Activated CD4-positive, alpha-beta T cell treated with anti-CD3 and anti-CD28 coated beads, Interleukin-2, amount 50 U/mL, for 24 hours (primary cell): Measurements from ENCODE around the gene DUSP8.
A peak's percentile ranks its signal among the peaks of the same experiment; 100 is the strongest.
"Not testable (repeated sequence)": the region's sequence is repeated elsewhere in the genome, so short reads cannot be mapped to it uniquely, and the experiment has no call there.

Experiments used
- DNase-seq, 2 donors: peaks; one replicate each; pipeline ENCODE4 v3.0.0-alpha.2; 2020; ENCODE audit warnings: low read depth in 1 of 2, low spot score in 1 of 2

The DUSP8 gene

GRCh38 chr11:1516273-1517067 lies 55.6 kb downstream of the DUSP8 start:
- no peak for DNase-seq

GRCh38 chr11:1515082-1516060 lies 56.7 kb downstream of the DUSP8 start:
- DNase-seq: peak; percentile 60 to 71

- no peak for DNase-seq
These were observed 57.6 kb downstream of the DUSP8 start for GRCh38 chr11:1514336-1515061.

GRCh38 chr11:1513326-1514296 lies 58.5 kb downstream of the DUSP8 start:
- DNase-seq: no peak

- not testable (repeated sequence) for DNase-seq
These were observed 59.4 kb downstream of the DUSP8 start for GRCh38 chr11:1512531-1513258.

GRCh38 chr11:1511937-1512496 lies 60.1 kb downstream of the DUSP8 start:
- no peak for DNase-seq

- no peak for DNase-seq
These were observed 61.1 kb downstream of the DUSP8 start for GRCh38 chr11:1510928-1511327.

- not testable (repeated sequence) for DNase-seq
These were observed 61.7 kb downstream of the DUSP8 start for GRCh38 chr11:1510351-1510750.

- DNase-seq: no peak
These were observed 62.3 kb downstream of the DUSP8 start for GRCh38 chr11:1509626-1510255.

- no peak for DNase-seq
These were observed 63.1 kb downstream of the DUSP8 start for GRCh38 chr11:1508986-1509385.

GRCh38 chr11:1508491-1508891 lies 63.6 kb downstream of the DUSP8 start:
- no peak for DNase-seq

- no peak for DNase-seq
These were observed 64.5 kb downstream of the DUSP8 start for GRCh38 chr11:1507381-1508140.

GRCh38 chr11:1506981-1507380 lies 65.1 kb downstream of the DUSP8 start:
- no peak for DNase-seq

- DNase-seq: no peak
These were observed 66.6 kb downstream of the DUSP8 start for GRCh38 chr11:1505480-1505879.

- no peak for DNase-seq
These were observed 67.3 kb downstream of the DUSP8 start for GRCh38 chr11:1504581-1505290.

- DNase-seq: no peak
These were observed 67.9 kb downstream of the DUSP8 start for GRCh38 chr11:1504138-1504537.
